ENCODE data around the gene GAB2.

Gene GAB2

GRCh38 chr11:78402847-78403246 lies 14.8 kb downstream of the GAB2 start:
- H3K27ac ChIP-seq (ENCODE audit: low read depth in 2 of 2, low read length in 2 of 2): no peak overlapping the region
- no peaks in the 10 kb centered on the region for H3K27me3 ChIP-seq (ENCODE audit: control insufficient read depth in 2 of 2, insufficient read depth in 2 of 2, low read length in 2 of 2)
- peaks cover 0 to 3% of the 10 kb centered on the region in 2 donors for H3K36me3 ChIP-seq (ENCODE audit: control insufficient read depth in 2 of 2, insufficient read depth in 2 of 2, low read length in 2 of 2)
- H3K4me3 ChIP-seq (ENCODE audit: low read length in 2 of 2): no peak overlapping the region
- no peak overlapping the region for H3K9ac ChIP-seq (ENCODE audit: low read depth in 1 of 2, low read length in 2 of 2)
- no peaks in the 10 kb centered on the region for H3K9me3 ChIP-seq (ENCODE audit: control insufficient read depth in 2 of 2, low read length in 2 of 2)
- no peaks in the 10 kb centered on the region for H3K4me1 ChIP-seq (ENCODE audit: control insufficient read depth in 2 of 2, insufficient read depth in 2 of 2, low read length in 2 of 2)

DNA sequence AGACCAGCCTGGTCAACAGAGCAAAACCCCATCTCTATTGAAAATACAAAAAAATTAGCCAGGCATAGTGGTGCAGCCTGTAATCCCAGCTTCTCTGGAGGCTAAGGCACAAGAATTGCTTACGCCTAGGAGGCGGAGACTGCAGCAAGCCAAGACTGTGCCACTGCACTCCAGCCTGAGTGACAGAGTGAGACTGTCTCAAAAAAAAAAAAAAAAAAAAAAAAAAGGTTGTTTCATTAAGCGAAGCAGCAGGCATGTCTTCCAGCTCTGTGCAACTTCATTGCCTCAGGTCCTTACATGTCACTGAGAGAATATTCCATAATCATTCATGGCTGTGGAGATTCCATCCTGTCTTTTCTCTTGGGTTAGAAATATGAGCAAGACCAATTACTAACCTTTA lies 16.9 kb downstream of the GAB2 start:
- Histone ChIP-seq H3K9me3 (ENCODE audit: control insufficient read depth in 2 of 2, low read length in 2 of 2) (no peaks in the 10 kb centered on the region), H3K4me1 (ENCODE audit: control insufficient read depth in 2 of 2, insufficient read depth in 2 of 2, low read length in 2 of 2) (no peaks in the 10 kb centered on the region), H3K27ac (ENCODE audit: low read depth in 2 of 2, low read length in 2 of 2) (no peak overlapping the region)

GRCh38 chr11:78400116-78400515 lies 17.5 kb downstream of the GAB2 start:
- no peak overlapping the region for H3K27ac ChIP-seq (ENCODE audit: low read depth in 2 of 2, low read length in 2 of 2)
- no peaks in the 10 kb centered on the region for H3K4me1 ChIP-seq (ENCODE audit: control insufficient read depth in 2 of 2, insufficient read depth in 2 of 2, low read length in 2 of 2)
- no peak overlapping the region for H3K9ac ChIP-seq (ENCODE audit: low read depth in 1 of 2, low read length in 2 of 2)
- H3K36me3 ChIP-seq (ENCODE audit: control insufficient read depth in 2 of 2, insufficient read depth in 2 of 2, low read length in 2 of 2): no peaks in the 10 kb centered on the region
- no peak overlapping the region for H3K4me3 ChIP-seq (ENCODE audit: low read length in 2 of 2)
- no peaks in the 10 kb centered on the region for H3K27me3 ChIP-seq (ENCODE audit: control insufficient read depth in 2 of 2, insufficient read depth in 2 of 2, low read length in 2 of 2)
- H3K9me3 ChIP-seq (ENCODE audit: control insufficient read depth in 2 of 2, low read length in 2 of 2): no peaks in the 10 kb centered on the region

More for the DNA sequence above, 16.9 kb downstream of the GAB2 start:
- no peaks in the 10 kb centered on the region for H3K27me3 ChIP-seq (ENCODE audit: control insufficient read depth in 2 of 2, insufficient read depth in 2 of 2, low read length in 2 of 2)
- H3K36me3 ChIP-seq (ENCODE audit: control insufficient read depth in 2 of 2, insufficient read depth in 2 of 2, low read length in 2 of 2): peaks cover 0 to under 1% of the 10 kb centered on the region in 2 donors
- no peak overlapping the region for H3K4me3 ChIP-seq (ENCODE audit: low read length in 2 of 2)
- no peak overlapping the region for H3K9ac ChIP-seq (ENCODE audit: low read depth in 1 of 2, low read length in 2 of 2)

DNA sequence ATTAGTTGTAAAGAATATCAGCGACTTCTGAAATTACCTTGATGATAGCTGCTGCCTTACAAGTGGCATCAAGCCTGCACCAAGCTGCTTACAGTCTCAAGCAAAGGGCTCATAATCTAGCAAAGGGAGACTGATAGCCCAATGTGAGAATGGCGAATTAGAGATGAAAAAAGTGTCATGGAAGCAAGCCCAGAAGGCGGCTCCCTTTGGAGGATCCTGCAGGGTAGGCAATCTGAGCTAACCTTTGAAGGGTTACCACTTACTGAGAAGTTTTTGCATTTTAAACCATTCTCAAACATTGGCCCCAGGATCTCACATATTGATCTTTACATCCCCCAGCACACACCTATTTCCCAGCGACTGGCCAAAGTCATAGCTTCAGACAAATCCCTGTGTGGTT lies 18.5 kb downstream of the GAB2 start:
- H3K27me3 ChIP-seq (ENCODE audit: control insufficient read depth in 2 of 2, insufficient read depth in 2 of 2, low read length in 2 of 2): no peaks in the 10 kb centered on the region
- no peak overlapping the region for H3K9ac ChIP-seq (ENCODE audit: low read depth in 1 of 2, low read length in 2 of 2)
- H3K4me1 ChIP-seq (ENCODE audit: control insufficient read depth in 2 of 2, insufficient read depth in 2 of 2, low read length in 2 of 2): no peaks in the 10 kb centered on the region
- no peak overlapping the region for H3K4me3 ChIP-seq (ENCODE audit: low read length in 2 of 2)
- no peaks in the 10 kb centered on the region for H3K9me3 ChIP-seq (ENCODE audit: control insufficient read depth in 2 of 2, low read length in 2 of 2)
- no peaks in the 10 kb centered on the region for H3K36me3 ChIP-seq (ENCODE audit: control insufficient read depth in 2 of 2, insufficient read depth in 2 of 2, low read length in 2 of 2)
- no peak overlapping the region for H3K27ac ChIP-seq (ENCODE audit: low read depth in 2 of 2, low read length in 2 of 2)

DNA sequence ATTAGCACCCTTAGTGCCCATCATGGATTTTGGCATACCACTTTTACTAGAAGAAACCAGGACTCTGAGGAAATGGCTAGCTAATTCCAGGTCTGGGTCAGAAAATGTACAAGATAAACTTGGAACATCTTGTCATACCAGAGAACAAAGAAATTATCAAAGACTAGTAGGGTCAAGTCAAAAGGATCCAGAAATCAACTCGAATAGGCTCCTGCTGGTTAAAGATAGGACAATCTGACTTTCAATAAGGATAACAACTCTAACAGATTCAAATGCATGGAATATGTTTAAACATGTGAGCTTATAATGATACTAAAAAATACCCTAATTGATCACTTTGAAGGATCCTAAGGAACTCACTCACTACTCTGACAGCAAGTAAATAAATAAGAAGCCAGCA lies 18.9 kb downstream of the GAB2 start:
- Histone ChIP-seq H3K9ac (ENCODE audit: low read depth in 1 of 2, low read length in 2 of 2) (no peak overlapping the region), H3K27me3 (ENCODE audit: control insufficient read depth in 2 of 2, insufficient read depth in 2 of 2, low read length in 2 of 2) (no peaks in the 10 kb centered on the region), H3K27ac (ENCODE audit: low read depth in 2 of 2, low read length in 2 of 2) (no peak overlapping the region), H3K4me3 (ENCODE audit: low read length in 2 of 2) (no peak overlapping the region), H3K36me3 (ENCODE audit: control insufficient read depth in 2 of 2, insufficient read depth in 2 of 2, low read length in 2 of 2) (no peaks in the 10 kb centered on the region), H3K4me1 (ENCODE audit: control insufficient read depth in 2 of 2, insufficient read depth in 2 of 2, low read length in 2 of 2) (no peaks in the 10 kb centered on the region), H3K9me3 (ENCODE audit: control insufficient read depth in 2 of 2, low read length in 2 of 2) (no peaks in the 10 kb centered on the region)

GRCh38 chr11:78397398-78397797 lies 20.2 kb downstream of the GAB2 start:
- no peaks in the 10 kb centered on the region for H3K36me3 ChIP-seq (ENCODE audit: control insufficient read depth in 2 of 2, insufficient read depth in 2 of 2, low read length in 2 of 2)
- H3K4me1 ChIP-seq (ENCODE audit: control insufficient read depth in 2 of 2, insufficient read depth in 2 of 2, low read length in 2 of 2): peaks cover 0 to 3% of the 10 kb centered on the region in 2 donors
- H3K9me3 ChIP-seq (ENCODE audit: control insufficient read depth in 2 of 2, low read length in 2 of 2): no peaks in the 10 kb centered on the region
- no peak overlapping the region for H3K27ac ChIP-seq (ENCODE audit: low read depth in 2 of 2, low read length in 2 of 2)
- H3K4me3 ChIP-seq (ENCODE audit: low read length in 2 of 2): no peak overlapping the region
- no peak overlapping the region for H3K9ac ChIP-seq (ENCODE audit: low read depth in 1 of 2, low read length in 2 of 2)
- no peaks in the 10 kb centered on the region for H3K27me3 ChIP-seq (ENCODE audit: control insufficient read depth in 2 of 2, insufficient read depth in 2 of 2, low read length in 2 of 2)

DNA sequence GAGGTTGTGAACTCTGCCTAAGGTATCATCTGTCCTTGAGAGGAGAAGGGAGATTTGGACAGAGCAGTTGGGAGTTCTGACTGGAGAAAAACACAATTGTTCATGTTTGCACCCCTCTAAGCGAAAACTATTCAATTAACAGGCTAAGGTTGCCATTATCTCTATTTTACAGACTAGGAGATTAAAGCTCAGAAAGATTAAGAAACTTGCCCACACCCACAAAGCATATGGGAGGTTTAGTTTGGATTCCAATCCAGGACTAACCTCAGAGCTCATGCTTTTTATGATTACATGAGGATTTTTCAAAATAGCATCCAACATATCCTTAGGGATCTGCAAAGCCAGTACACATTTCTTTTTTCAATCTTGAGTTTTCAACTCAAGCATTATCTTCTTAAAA lies 22.0 kb downstream of the GAB2 start:
- no peaks in the 10 kb centered on the region for H3K9me3 ChIP-seq (ENCODE audit: control insufficient read depth in 2 of 2, low read length in 2 of 2)
- H3K9ac ChIP-seq (ENCODE audit: low read depth in 1 of 2, low read length in 2 of 2): no peak overlapping the region
- H3K36me3 ChIP-seq (ENCODE audit: control insufficient read depth in 2 of 2, insufficient read depth in 2 of 2, low read length in 2 of 2): no peaks in the 10 kb centered on the region
- H3K4me1 ChIP-seq (ENCODE audit: control insufficient read depth in 2 of 2, insufficient read depth in 2 of 2, low read length in 2 of 2): peaks cover 0 to 3% of the 10 kb centered on the region in 2 donors
- no peaks in the 10 kb centered on the region for H3K27me3 ChIP-seq (ENCODE audit: control insufficient read depth in 2 of 2, insufficient read depth in 2 of 2, low read length in 2 of 2)
- no peak overlapping the region for H3K27ac ChIP-seq (ENCODE audit: low read depth in 2 of 2, low read length in 2 of 2)
- no peak overlapping the region for H3K4me3 ChIP-seq (ENCODE audit: low read length in 2 of 2)

GRCh38 chr11:78392854-78393253 lies 24.8 kb downstream of the GAB2 start:
- no peak overlapping the region for H3K9ac ChIP-seq (ENCODE audit: low read depth in 1 of 2, low read length in 2 of 2)
- no peaks in the 10 kb centered on the region for H3K27me3 ChIP-seq (ENCODE audit: control insufficient read depth in 2 of 2, insufficient read depth in 2 of 2, low read length in 2 of 2)
- no peak overlapping the region for H3K4me3 ChIP-seq (ENCODE audit: low read length in 2 of 2)
- no peaks in the 10 kb centered on the region for H3K36me3 ChIP-seq (ENCODE audit: control insufficient read depth in 2 of 2, insufficient read depth in 2 of 2, low read length in 2 of 2)
- H3K9me3 ChIP-seq (ENCODE audit: control insufficient read depth in 2 of 2, low read length in 2 of 2): no peaks in the 10 kb centered on the region
- no peak overlapping the region for H3K27ac ChIP-seq (ENCODE audit: low read depth in 2 of 2, low read length in 2 of 2)
- H3K4me1 ChIP-seq (ENCODE audit: control insufficient read depth in 2 of 2, insufficient read depth in 2 of 2, low read length in 2 of 2): peaks cover 0 to 3% of the 10 kb centered on the region in 2 donors

DNA sequence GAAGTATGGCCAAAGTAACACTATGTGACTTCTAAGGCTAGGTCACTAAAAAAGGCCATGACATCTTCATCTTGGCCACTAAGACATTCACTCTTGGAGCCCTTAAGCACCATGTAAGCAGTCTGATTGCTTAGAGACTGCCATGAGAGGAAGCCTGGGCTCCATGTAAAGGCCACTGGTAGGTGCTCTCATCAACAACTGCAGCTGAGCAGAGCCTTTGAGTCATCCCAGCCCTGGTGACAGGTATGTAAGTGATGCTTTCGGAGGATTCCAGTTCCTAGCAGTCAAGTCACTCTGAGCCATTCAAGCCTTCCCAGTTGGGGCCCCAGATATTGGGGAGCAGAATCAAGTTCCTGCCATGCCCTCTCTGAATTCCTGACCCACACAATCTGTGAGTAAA lies 26.2 kb downstream of the GAB2 start:
- no peaks in the 10 kb centered on the region for H3K27me3 ChIP-seq (ENCODE audit: control insufficient read depth in 2 of 2, insufficient read depth in 2 of 2, low read length in 2 of 2)
- H3K4me3 ChIP-seq (ENCODE audit: low read length in 2 of 2): no peak overlapping the region
- H3K27ac ChIP-seq (ENCODE audit: low read depth in 2 of 2, low read length in 2 of 2): no peak overlapping the region
- no peaks in the 10 kb centered on the region for H3K9me3 ChIP-seq (ENCODE audit: control insufficient read depth in 2 of 2, low read length in 2 of 2)
- no peaks in the 10 kb centered on the region for H3K36me3 ChIP-seq (ENCODE audit: control insufficient read depth in 2 of 2, insufficient read depth in 2 of 2, low read length in 2 of 2)
- H3K9ac ChIP-seq (ENCODE audit: low read depth in 1 of 2, low read length in 2 of 2): no peak overlapping the region
- H3K4me1 ChIP-seq (ENCODE audit: control insufficient read depth in 2 of 2, insufficient read depth in 2 of 2, low read length in 2 of 2): peaks cover 0 to 3% of the 10 kb centered on the region in 2 donors

GRCh38 chr11:78390809-78391208 lies 26.8 kb downstream of the GAB2 start:
- no peak overlapping the region for H3K27ac ChIP-seq (ENCODE audit: low read depth in 2 of 2, low read length in 2 of 2)
- H3K27me3 ChIP-seq (ENCODE audit: control insufficient read depth in 2 of 2, insufficient read depth in 2 of 2, low read length in 2 of 2): no peaks in the 10 kb centered on the region
- no peaks in the 10 kb centered on the region for H3K9me3 ChIP-seq (ENCODE audit: control insufficient read depth in 2 of 2, low read length in 2 of 2)
- H3K4me3 ChIP-seq (ENCODE audit: low read length in 2 of 2): no peak overlapping the region
- peaks cover 0 to 3% of the 10 kb centered on the region in 2 donors for H3K4me1 ChIP-seq (ENCODE audit: control insufficient read depth in 2 of 2, insufficient read depth in 2 of 2, low read length in 2 of 2)
- no peaks in the 10 kb centered on the region for H3K36me3 ChIP-seq (ENCODE audit: control insufficient read depth in 2 of 2, insufficient read depth in 2 of 2, low read length in 2 of 2)
- H3K9ac ChIP-seq (ENCODE audit: low read depth in 1 of 2, low read length in 2 of 2): no peak overlapping the region

Data from mucosa of rectum (tissue), 2 donors.